Brain microvascular endothelial cell (primary cell): ENCODE data around the gene C17orf50.

Source experiments
- DNase-seq: peaks from one replicate; pipeline ENCODE4 v3.0.0-alpha.2; 2020
- H3K27ac ChIP-seq: fragments of 250-450 bp; sonication (Bioruptor Pico); 2 replicates; pipeline ENCODE4 v1.5.1; 2020; ENCODE audit warnings: mild to moderate bottlenecking, moderate library complexity
- H3K27me3 ChIP-seq: fragments of 250-450 bp; sonication (Bioruptor Pico); replicated peaks from 2 replicates; pipeline ENCODE4 v1.5.1; 2020; ENCODE audit warnings: mild to moderate bottlenecking
- H3K36me3 ChIP-seq: fragments of 250-450 bp; sonication (Bioruptor Pico); replicated peaks from 2 replicates; pipeline ENCODE4 v1.5.1; 2020; ENCODE audit warnings: mild to moderate bottlenecking
- H3K4me3 ChIP-seq: 2 replicates; pipeline ENCODE4 v1.5.1; 2011; ENCODE audit warnings: low read depth, mild to moderate bottlenecking, control low read depth, low read length, moderate library complexity
- in situ Hi-C: cut with HindIII; loops from 2 replicates; pipeline ENCODE4 v1.10.0; 2017; ENCODE audit warnings: low sequenced_read_pairs, low pct_ligation_motif_present
- TF ChIP-seq, protein P1 (sequence below): IDR thresholded peaks from 2 replicates; pipeline ENCODE4 v1.5.1; 2011; ENCODE audit warnings: low read depth, mild to moderate bottlenecking, moderate library complexity, low read length, control low read depth, inconsistent platforms; ENCODE audit errors: missing control alignments

Gene C17orf50

DNA sequence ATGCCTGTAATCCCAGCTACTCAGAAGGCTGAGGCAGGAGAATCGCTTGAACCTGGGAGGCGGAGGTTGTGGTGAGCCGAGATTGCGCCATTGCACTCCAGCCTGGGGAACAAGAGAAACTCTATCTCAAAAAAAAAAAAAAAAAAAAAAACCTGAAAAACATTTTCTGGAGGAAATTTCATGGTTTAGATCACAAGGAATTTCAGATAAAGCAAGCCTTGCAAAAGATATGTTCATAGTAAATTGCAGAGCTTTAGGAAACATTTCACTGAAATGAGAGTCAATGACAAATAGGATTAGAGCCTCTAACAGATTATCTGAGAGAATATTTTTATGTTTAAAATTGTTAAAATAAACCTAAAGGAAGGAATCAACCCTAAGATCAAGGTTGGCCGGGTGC lies 51.8 kb downstream of the C17orf50 start:
- no peak for DNase-seq
- Histone ChIP-seq H3K27me3 (no peaks in the 10 kb centered on the region), H3K27ac (no peak overlapping the region), H3K36me3 (peaks cover 3% of the 10 kb centered on the region), H3K4me3 (no peak overlapping the region)
- in situ Hi-C loops = no loop called here
- TF ChIP-seq, protein P1, sequence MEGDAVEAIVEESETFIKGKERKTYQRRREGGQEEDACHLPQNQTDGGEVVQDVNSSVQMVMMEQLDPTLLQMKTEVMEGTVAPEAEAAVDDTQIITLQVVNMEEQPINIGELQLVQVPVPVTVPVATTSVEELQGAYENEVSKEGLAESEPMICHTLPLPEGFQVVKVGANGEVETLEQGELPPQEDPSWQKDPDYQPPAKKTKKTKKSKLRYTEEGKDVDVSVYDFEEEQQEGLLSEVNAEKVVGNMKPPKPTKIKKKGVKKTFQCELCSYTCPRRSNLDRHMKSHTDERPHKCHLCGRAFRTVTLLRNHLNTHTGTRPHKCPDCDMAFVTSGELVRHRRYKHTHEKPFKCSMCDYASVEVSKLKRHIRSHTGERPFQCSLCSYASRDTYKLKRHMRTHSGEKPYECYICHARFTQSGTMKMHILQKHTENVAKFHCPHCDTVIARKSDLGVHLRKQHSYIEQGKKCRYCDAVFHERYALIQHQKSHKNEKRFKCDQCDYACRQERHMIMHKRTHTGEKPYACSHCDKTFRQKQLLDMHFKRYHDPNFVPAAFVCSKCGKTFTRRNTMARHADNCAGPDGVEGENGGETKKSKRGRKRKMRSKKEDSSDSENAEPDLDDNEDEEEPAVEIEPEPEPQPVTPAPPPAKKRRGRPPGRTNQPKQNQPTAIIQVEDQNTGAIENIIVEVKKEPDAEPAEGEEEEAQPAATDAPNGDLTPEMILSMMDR = no peak
